ENCODE measurements around the gene AK1.

The AK1 gene

GRCh38 chr9:127903557-127904475, 26.3 kb upstream of the AK1 start:
- H3K4me3 ChIP-seq (ENCODE audit: low read depth, low read length), result peak overlapping the region; percentile 11
- TF ChIP-seq CTCF (IDR thresholded peaks at IDR 0.05; ENCODE audit: borderline replicate concordance, insufficient read depth, low read depth, low read length), result no peak

GRCh38 chr9:127899128-127899943, 21.9 kb upstream of the AK1 start, which contains the start of gene ST6GALNAC6:
ST6GALNAC6 (minus strand) TSS chr9:127899603; CDS start chr9:127897981, 1,622 bp downstream.
- TF ChIP-seq CTCF (IDR thresholded peaks at IDR 0.05; ENCODE audit: borderline replicate concordance, insufficient read depth, low read depth, low read length), result no peak

GRCh38 chr9:127898433-127899127, 21.1 kb upstream of the AK1 start:
- TF ChIP-seq CTCF (IDR thresholded peaks at IDR 0.05; ENCODE audit: borderline replicate concordance, insufficient read depth, low read depth, low read length), result no peak
- peak overlapping the region; percentile 81 for H3K4me3 ChIP-seq (ENCODE audit: low read depth, low read length)

More at GRCh38 chr9:127899128-127899943, 21.9 kb upstream of the AK1 start, which contains the start of gene ST6GALNAC6:
- H3K4me3 ChIP-seq (ENCODE audit: low read depth, low read length), result peak within 1 kb of the TSS; percentile 81

GRCh38 chr9:127897193-127897692, 19.8 kb upstream of the AK1 start:
- TF ChIP-seq CTCF (IDR thresholded peaks at IDR 0.05; ENCODE audit: borderline replicate concordance, insufficient read depth, low read depth, low read length), result no peak
- no peak overlapping the region for H3K4me3 ChIP-seq (ENCODE audit: low read depth, low read length)

- H3K4me3 ChIP-seq (ENCODE audit: low read depth, low read length), result no peak overlapping the region
- no peak for TF ChIP-seq CTCF (IDR thresholded peaks at IDR 0.05; ENCODE audit: borderline replicate concordance, insufficient read depth, low read depth, low read length)
Measured at GRCh38 chr9:127896395-127897192, 19.1 kb upstream of the AK1 start.

- no peak for TF ChIP-seq CTCF (IDR thresholded peaks at IDR 0.05; ENCODE audit: borderline replicate concordance, insufficient read depth, low read depth, low read length)
Measured at GRCh38 chr9:127895811-127896210, 18.3 kb upstream of the AK1 start.

More at GRCh38 chr9:127895811-127896210, 18.3 kb upstream of the AK1 start:
- H3K4me3 ChIP-seq (ENCODE audit: low read depth, low read length), result no peak overlapping the region
